Activated naive CD8-positive, alpha-beta T cell (primary cell): Measurements from ENCODE around the gene TUBB8B.
"Not testable (repeated sequence)": the region's sequence is repeated elsewhere in the genome, so short reads cannot be mapped to it uniquely, and the experiment has no call there.

Source experiments
- H3K27ac Mint-ChIP-seq: one replicate; pipeline ENCODE4 v1.8.0; 2021; ENCODE audit warnings: mixed read lengths
- H3K27me3 Mint-ChIP-seq: one replicate; pipeline ENCODE4 v1.8.0; 2021; ENCODE audit warnings: mixed read lengths
- H3K36me3 Mint-ChIP-seq: one replicate; pipeline ENCODE4 v1.8.0; 2021; ENCODE audit warnings: mixed read lengths
- H3K4me1 Mint-ChIP-seq: one replicate; pipeline ENCODE4 v1.8.0; 2021; ENCODE audit warnings: low read depth, mixed read lengths
- H3K4me3 Mint-ChIP-seq: one replicate; pipeline ENCODE4 v1.8.0; 2021; ENCODE audit warnings: mild to moderate bottlenecking, mixed read lengths
- H3K9me3 Mint-ChIP-seq: one replicate; pipeline ENCODE4 v1.8.0; 2021; ENCODE audit warnings: low read depth, mixed read lengths

The TUBB8B gene

GRCh38 chr18:67701-68100, 18.3 kb upstream of the TUBB8B start:
- H3K36me3 Mint-ChIP-seq, H3K4me3 Mint-ChIP-seq, H3K4me1 Mint-ChIP-seq, H3K27ac Mint-ChIP-seq, H3K9me3 Mint-ChIP-seq: not testable (repeated sequence)
- H3K27me3 Mint-ChIP-seq = peaks cover 13% of the 10 kb centered on the region

GRCh38 chr18:64279-64678, 14.9 kb upstream of the TUBB8B start:
- not testable (repeated sequence) for H3K4me3 Mint-ChIP-seq, H3K27ac Mint-ChIP-seq, H3K36me3 Mint-ChIP-seq, H3K4me1 Mint-ChIP-seq, H3K9me3 Mint-ChIP-seq
- peaks cover 16% of the 10 kb centered on the region for H3K27me3 Mint-ChIP-seq

GRCh38 chr18:63656-64055, 14.2 kb upstream of the TUBB8B start:
- H3K27ac Mint-ChIP-seq, H3K4me1 Mint-ChIP-seq, H3K9me3 Mint-ChIP-seq, H3K36me3 Mint-ChIP-seq, H3K4me3 Mint-ChIP-seq: not testable (repeated sequence)
- H3K27me3 Mint-ChIP-seq = peaks cover 16% of the 10 kb centered on the region

- not testable (repeated sequence) for H3K4me1 Mint-ChIP-seq, H3K36me3 Mint-ChIP-seq, H3K27ac Mint-ChIP-seq, H3K9me3 Mint-ChIP-seq, H3K4me3 Mint-ChIP-seq, H3K27me3 Mint-ChIP-seq
These were observed 5.0 kb upstream of the TUBB8B start for GRCh38 chr18:54388-54787.

- H3K36me3 Mint-ChIP-seq, H3K9me3 Mint-ChIP-seq, H3K4me1 Mint-ChIP-seq, H3K27ac Mint-ChIP-seq, H3K4me3 Mint-ChIP-seq, H3K27me3 Mint-ChIP-seq: not testable (repeated sequence)
These were observed 719 bp downstream of the TUBB8B start for GRCh38 chr18:48696-49095.

- not testable (repeated sequence) for H3K36me3 Mint-ChIP-seq, H3K27ac Mint-ChIP-seq, H3K4me1 Mint-ChIP-seq, H3K9me3 Mint-ChIP-seq, H3K27me3 Mint-ChIP-seq, H3K4me3 Mint-ChIP-seq
These were observed 36.2 kb downstream of the TUBB8B start for GRCh38 chr18:13177-13576.

- H3K9me3 Mint-ChIP-seq, H3K4me3 Mint-ChIP-seq, H3K36me3 Mint-ChIP-seq, H3K27me3 Mint-ChIP-seq, H3K27ac Mint-ChIP-seq, H3K4me1 Mint-ChIP-seq: not testable (repeated sequence)
These were observed 36.6 kb downstream of the TUBB8B start for GRCh38 chr18:12773-13172.

GRCh38 chr18:11383-12274, 37.8 kb downstream of the TUBB8B start:
- H3K36me3 Mint-ChIP-seq, H3K4me3 Mint-ChIP-seq, H3K27me3 Mint-ChIP-seq, H3K4me1 Mint-ChIP-seq, H3K9me3 Mint-ChIP-seq, H3K27ac Mint-ChIP-seq: not testable (repeated sequence)

- H3K27me3 Mint-ChIP-seq, H3K36me3 Mint-ChIP-seq, H3K4me1 Mint-ChIP-seq, H3K9me3 Mint-ChIP-seq, H3K27ac Mint-ChIP-seq, H3K4me3 Mint-ChIP-seq: not testable (repeated sequence)
These were observed 38.7 kb downstream of the TUBB8B start for GRCh38 chr18:10624-11184.

GRCh38 chr18:9937-10336, 39.5 kb downstream of the TUBB8B start:
- not testable (repeated sequence) for H3K27me3 Mint-ChIP-seq, H3K9me3 Mint-ChIP-seq, H3K36me3 Mint-ChIP-seq, H3K4me1 Mint-ChIP-seq, H3K4me3 Mint-ChIP-seq, H3K27ac Mint-ChIP-seq
